H9 (cell line): Measurements from ENCODE around the gene NRCAM. TPM values are rescaled to one million over a fixed set of nuclear protein-coding genes. Genes with fewer than 3 reads are reported as not detected.
A peak's percentile ranks its signal among the peaks of the same experiment; 100 is the strongest.

Experiments
- DNase-seq: peaks from one replicate; pipeline ENCODE4 v3.0.0-alpha.2; 2017
- H2AFZ ChIP-seq: one replicate; pipeline ENCODE4 v1.6.1; 2013; ENCODE audit warnings: mild to moderate bottlenecking, low read length, control low read depth, moderate library complexity
- H2AK5ac ChIP-seq: 2 replicates; pipeline ENCODE4 v1.6.1; 2013; ENCODE audit warnings: low read length, control low read depth, mixed read lengths; ENCODE audit not compliant: insufficient read length
- H2BK120ac ChIP-seq: one replicate; pipeline ENCODE4 v1.6.1; 2013; ENCODE audit warnings: low read depth, mild to moderate bottlenecking, low read length, control low read depth, inconsistent platforms; ENCODE audit not compliant: poor library complexity, severe bottlenecking
- H2BK12ac ChIP-seq: 2 replicates; pipeline ENCODE4 v1.6.1; 2013; ENCODE audit warnings: low read length, control low read depth, mixed read lengths, low read depth; ENCODE audit not compliant: insufficient read length
- H2BK15ac ChIP-seq: 2 replicates; pipeline ENCODE4 v1.6.1; 2013; ENCODE audit warnings: low read depth, low read length, control low read depth
- H2BK20ac ChIP-seq: one replicate; pipeline ENCODE4 v1.6.1; 2013; ENCODE audit warnings: low read depth, mild to moderate bottlenecking, low read length, control low read depth, inconsistent platforms; ENCODE audit not compliant: poor library complexity, severe bottlenecking
- H2BK5ac ChIP-seq: 2 replicates; pipeline ENCODE4 v1.6.1; 2013; ENCODE audit warnings: low read length, control low read depth, mixed read lengths; ENCODE audit not compliant: insufficient read length
- H3K14ac ChIP-seq: 2 replicates; pipeline ENCODE4 v1.6.1; 2013; ENCODE audit warnings: low read length, control low read depth; ENCODE audit not compliant: insufficient read depth
- H3K18ac ChIP-seq: 2 replicates; pipeline ENCODE4 v1.6.1; 2013; ENCODE audit warnings: low read depth, mild to moderate bottlenecking, mixed read lengths, low read length, control low read depth; ENCODE audit not compliant: insufficient read length
- H3K23ac ChIP-seq: 2 replicates; pipeline ENCODE4 v1.6.1; 2013; ENCODE audit warnings: low read length, control low read depth, mixed read lengths, low read depth; ENCODE audit not compliant: insufficient read length
- H3K23me2 ChIP-seq: 2 replicates; pipeline ENCODE4 v1.6.1; 2013; ENCODE audit warnings: low read depth, mild to moderate bottlenecking, mixed read lengths, low read length, control low read depth; ENCODE audit not compliant: insufficient read length, poor library complexity, severe bottlenecking
- H3K27ac ChIP-seq: 2 replicates; pipeline ENCODE4 v1.5.1; 2013; ENCODE audit warnings: low read length, control low read depth, mixed read lengths, low read depth; ENCODE audit not compliant: insufficient read length
- H3K27me3 ChIP-seq: 2 replicates; pipeline ENCODE4 v1.6.1; 2013; ENCODE audit warnings: low read length, control low read depth, inconsistent platforms; ENCODE audit not compliant: insufficient read depth
- H3K4ac ChIP-seq: 2 replicates; pipeline ENCODE4 v1.6.1; 2013; ENCODE audit warnings: low read depth, mild to moderate bottlenecking, control low read depth, inconsistent platforms, low read length, moderate library complexity
- H3K4me1 ChIP-seq: 2 replicates; pipeline ENCODE4 v1.6.1; 2013; ENCODE audit warnings: low read length, control low read depth, inconsistent platforms; ENCODE audit not compliant: insufficient read depth
- H3K4me2 ChIP-seq: 2 replicates; pipeline ENCODE4 v1.6.1; 2013; ENCODE audit warnings: low read length, control low read depth, mixed read lengths; ENCODE audit not compliant: insufficient read length, insufficient read depth
- H3K56ac ChIP-seq: 2 replicates; pipeline ENCODE4 v1.6.1; 2013; ENCODE audit warnings: low read depth, mild to moderate bottlenecking, mixed read lengths, low read length, control low read depth; ENCODE audit not compliant: insufficient read length
- H3K79me1 ChIP-seq: 2 replicates; pipeline ENCODE4 v1.6.1; 2013; ENCODE audit warnings: low read depth, mild to moderate bottlenecking, moderate library complexity, low read length, control low read depth, inconsistent platforms; ENCODE audit not compliant: insufficient read depth, poor library complexity, severe bottlenecking
- H3K79me2 ChIP-seq: 2 replicates; pipeline ENCODE4 v1.6.1; 2013; ENCODE audit warnings: low read length, control low read depth, inconsistent platforms; ENCODE audit not compliant: insufficient read depth
- H3K9ac ChIP-seq: 2 replicates; pipeline ENCODE4 v1.6.1; 2013; ENCODE audit warnings: low read length, control low read depth, mixed read lengths; ENCODE audit not compliant: insufficient read length; ENCODE audit errors: extremely low read depth
- H3K9me3 ChIP-seq: one replicate; pipeline ENCODE4 v1.6.1; 2013; ENCODE audit warnings: low read depth, low read length, inconsistent platforms; ENCODE audit not compliant: control insufficient read depth
- H3T11ph ChIP-seq: one replicate; pipeline ENCODE4 v1.6.1; 2013; ENCODE audit warnings: mild to moderate bottlenecking, low read length, control low read depth, inconsistent platforms
- H4K20me1 ChIP-seq: one replicate; pipeline ENCODE4 v1.6.1; 2013; ENCODE audit not compliant: control insufficient read depth, insufficient read length, insufficient read depth
- H4K5ac ChIP-seq: 2 replicates; pipeline ENCODE4 v1.6.1; 2013; ENCODE audit warnings: low read depth, mild to moderate bottlenecking, mixed read lengths, low read length, control low read depth; ENCODE audit not compliant: insufficient read length
- H4K8ac ChIP-seq: replicated peaks from 2 replicates; pipeline ENCODE4 v1.6.1; 2013; ENCODE audit warnings: low read length, control low read depth, mixed read lengths, low read depth; ENCODE audit not compliant: insufficient read length
- H4K91ac ChIP-seq: 2 replicates; pipeline ENCODE4 v1.6.1; 2013; ENCODE audit warnings: low read depth, mild to moderate bottlenecking, moderate library complexity, mixed read lengths, low read length, control low read depth; ENCODE audit not compliant: insufficient read length
- H3K27ac Mint-ChIP-seq, 3 experiments: 2 replicates in 2 of 3; 3 replicates in 1 of 3; pipeline ENCODE4 v1.8.0; 2020 to 2021; ENCODE audit warnings: mixed read lengths in 3 of 3, mild to moderate bottlenecking in 1 of 3, moderate library complexity in 1 of 3
- H3K27me3 Mint-ChIP-seq: 2 replicates; pipeline ENCODE4 v1.8.0; 2021; ENCODE audit warnings: low read depth, mild to moderate bottlenecking, moderate library complexity, mixed read lengths
- H3K36me3 Mint-ChIP-seq, 3 experiments: 2 replicates in 2 of 3; 3 replicates in 1 of 3; pipeline ENCODE4 v1.8.0; 2020 to 2021; ENCODE audit warnings: low read depth in 3 of 3, mixed read lengths in 3 of 3; ENCODE audit not compliant: insufficient read depth in 1 of 3
- H3K4me1 Mint-ChIP-seq, 2 experiments: 2 replicates each; pipeline ENCODE4 v1.8.0; 2020; ENCODE audit warnings: mixed read lengths in 2 of 2
- H3K4me3 Mint-ChIP-seq, 2 experiments: 2 replicates in 1 of 2; 3 replicates in 1 of 2; pipeline ENCODE4 v1.8.0; 2020 to 2021; ENCODE audit warnings: mild to moderate bottlenecking in 2 of 2, mixed read lengths in 2 of 2, moderate library complexity in 1 of 2
- H3K9me3 Mint-ChIP-seq, 2 experiments: 2 replicates in 1 of 2; 3 replicates in 1 of 2; pipeline ENCODE4 v1.8.0; 2020; ENCODE audit warnings: mild to moderate bottlenecking in 2 of 2, mixed read lengths in 2 of 2, moderate library complexity in 1 of 2
- CTCF ChIP-seq: fragments of 200-600 bp; sonication (generic); conservative IDR thresholded peaks from 3 replicates; pipeline ENCODE4 v1.8.0; 2021; ENCODE audit warnings: antibody characterized with exemption, mild to moderate bottlenecking
- WGBS: extraction: QIAGEN DNeasy Blood & Tissue Kit; methylation state at CpG from one replicate; pipeline ENCODE4 v1.1.7; 2013; ENCODE audit warnings: missing lambda C conversion rate, low lambda C conversion rate, mixed read lengths; ENCODE audit not compliant: insufficient read length; ENCODE audit errors: extremely low coverage; 5-methylcytosine and 5-hydroxymethylcytosine counted together
- total RNA-seq: library from RNA; stranded (reverse); gene quantifications from 2 replicates; pipeline ENCODE4 v1.2.1, GENCODE V29; 2021

The NRCAM gene
- total RNA-seq, 1 experiment from 2014 or later, result 2.3 TPM

- Histone ChIP-seq H3K79me2 (no peaks in the 10 kb centered on the region), H3K9ac (no peak overlapping the region), H2AFZ (no peak overlapping the region), H4K20me1 (no peaks in the 10 kb centered on the region), H3K14ac (no peak overlapping the region), H3K23me2 (peaks cover 25% of the 10 kb centered on the region), H2BK20ac (no peak overlapping the region), H2AK5ac (no peak overlapping the region), H4K8ac (no peak overlapping the region), H3K9me3 (no peaks in the 10 kb centered on the region), H3T11ph (no peak overlapping the region), H3K4ac (no peak overlapping the region), H3K27ac (no peak overlapping the region), H2BK120ac (no peak overlapping the region), H2BK5ac (no peak overlapping the region), H3K18ac (no peak overlapping the region), H3K4me1 (peaks cover 9% of the 10 kb centered on the region), H4K91ac (no peak overlapping the region), H2BK15ac (no peak overlapping the region), H3K4me2 (peak overlapping the region; percentile 92), H2BK12ac (no peak overlapping the region), H3K23ac (no peak overlapping the region), H4K5ac (no peak overlapping the region), H3K27me3 (peaks cover 24% of the 10 kb centered on the region; the same call in 1 of the 2 replicates), H3K79me1 (no peaks in the 10 kb centered on the region), H3K56ac (no peak overlapping the region)
- peak; percentile 39; the same call in 2 of the 3 replicates for TF ChIP-seq CTCF
- DNase-seq, result peak; percentile 60
- WGBS, result no CpG with 5 or more reads among the region's 72 CpGs
- peaks cover 0 to 1% (median 0%) of the 10 kb centered on the region in 3 experiments; a peak in 1 of 7 replicates for H3K36me3 Mint-ChIP-seq
- H3K9me3 Mint-ChIP-seq, result no peaks in the 10 kb centered on the region
- peaks cover 70% of the 10 kb centered on the region for H3K27me3 Mint-ChIP-seq
- H3K27ac Mint-ChIP-seq, result no peak overlapping the region; a peak in 1 of 7 replicates
- H3K4me3 Mint-ChIP-seq, result peak overlapping the region; percentile 78 to 97
- peaks cover 25 to 38% of the 10 kb centered on the region in 2 experiments for H3K4me1 Mint-ChIP-seq
These were observed 1.3 kb downstream of the NRCAM start for GRCh38 chr7:108454674-108455550.
